ENCODE results near the gene CDH12.

DNA sequence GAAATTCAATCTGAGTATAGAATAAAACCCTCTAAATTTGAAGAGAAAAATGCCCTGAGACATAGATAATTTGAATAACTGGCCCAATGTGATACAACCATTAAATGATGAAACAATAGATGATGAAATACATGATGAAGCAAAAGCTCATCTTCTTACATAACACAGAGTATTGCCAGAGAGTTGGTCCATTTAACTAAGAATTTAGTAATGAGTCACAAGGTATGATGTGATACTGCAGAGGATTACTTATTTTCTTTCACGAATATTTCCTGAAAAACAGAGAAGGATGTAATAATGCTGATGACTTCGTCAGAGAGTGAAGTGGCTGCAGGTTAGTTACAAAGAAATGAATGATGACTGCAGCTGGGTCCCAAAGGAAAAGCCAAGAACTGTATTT lies 379.3 kb downstream of the CDH12 start:
- TF ChIP-seq, protein P1, sequence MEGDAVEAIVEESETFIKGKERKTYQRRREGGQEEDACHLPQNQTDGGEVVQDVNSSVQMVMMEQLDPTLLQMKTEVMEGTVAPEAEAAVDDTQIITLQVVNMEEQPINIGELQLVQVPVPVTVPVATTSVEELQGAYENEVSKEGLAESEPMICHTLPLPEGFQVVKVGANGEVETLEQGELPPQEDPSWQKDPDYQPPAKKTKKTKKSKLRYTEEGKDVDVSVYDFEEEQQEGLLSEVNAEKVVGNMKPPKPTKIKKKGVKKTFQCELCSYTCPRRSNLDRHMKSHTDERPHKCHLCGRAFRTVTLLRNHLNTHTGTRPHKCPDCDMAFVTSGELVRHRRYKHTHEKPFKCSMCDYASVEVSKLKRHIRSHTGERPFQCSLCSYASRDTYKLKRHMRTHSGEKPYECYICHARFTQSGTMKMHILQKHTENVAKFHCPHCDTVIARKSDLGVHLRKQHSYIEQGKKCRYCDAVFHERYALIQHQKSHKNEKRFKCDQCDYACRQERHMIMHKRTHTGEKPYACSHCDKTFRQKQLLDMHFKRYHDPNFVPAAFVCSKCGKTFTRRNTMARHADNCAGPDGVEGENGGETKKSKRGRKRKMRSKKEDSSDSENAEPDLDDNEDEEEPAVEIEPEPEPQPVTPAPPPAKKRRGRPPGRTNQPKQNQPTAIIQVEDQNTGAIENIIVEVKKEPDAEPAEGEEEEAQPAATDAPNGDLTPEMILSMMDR (IDR thresholded peaks at IDR 0.05) = no peak
- TF ChIP-seq POLR2AphosphoS5 (IDR thresholded peaks at IDR 0.05) = no peak
- no peak for TF ChIP-seq EP300 (IDR thresholded peaks at IDR 0.05)
